Body of pancreas (tissue), 4 donors: ENCODE measurements around the gene PLEKHG4B.

Experiments
- POLR2A ChIP-seq, 3 donors: fragments of 450-650 bp; IDR thresholded peaks; one replicate each; pipeline ENCODE4 v1.6.1; 2016; ENCODE audit warnings: antibody characterized with exemption in 3 of 3, mild to moderate bottlenecking in 2 of 3
- TF ChIP-seq, protein P1 (sequence below), 7 experiments: fragments of 450-650 bp in 4 of 7; fragments of 200-600 bp in 3 of 7; sonication (generic) in 3 of 7; IDR thresholded peaks; one replicate each; pipeline ENCODE4 v1.5.1; 2016 to 2019; ENCODE audit warnings: antibody characterized with exemption in 7 of 7

- TF ChIP-seq, protein P1, sequence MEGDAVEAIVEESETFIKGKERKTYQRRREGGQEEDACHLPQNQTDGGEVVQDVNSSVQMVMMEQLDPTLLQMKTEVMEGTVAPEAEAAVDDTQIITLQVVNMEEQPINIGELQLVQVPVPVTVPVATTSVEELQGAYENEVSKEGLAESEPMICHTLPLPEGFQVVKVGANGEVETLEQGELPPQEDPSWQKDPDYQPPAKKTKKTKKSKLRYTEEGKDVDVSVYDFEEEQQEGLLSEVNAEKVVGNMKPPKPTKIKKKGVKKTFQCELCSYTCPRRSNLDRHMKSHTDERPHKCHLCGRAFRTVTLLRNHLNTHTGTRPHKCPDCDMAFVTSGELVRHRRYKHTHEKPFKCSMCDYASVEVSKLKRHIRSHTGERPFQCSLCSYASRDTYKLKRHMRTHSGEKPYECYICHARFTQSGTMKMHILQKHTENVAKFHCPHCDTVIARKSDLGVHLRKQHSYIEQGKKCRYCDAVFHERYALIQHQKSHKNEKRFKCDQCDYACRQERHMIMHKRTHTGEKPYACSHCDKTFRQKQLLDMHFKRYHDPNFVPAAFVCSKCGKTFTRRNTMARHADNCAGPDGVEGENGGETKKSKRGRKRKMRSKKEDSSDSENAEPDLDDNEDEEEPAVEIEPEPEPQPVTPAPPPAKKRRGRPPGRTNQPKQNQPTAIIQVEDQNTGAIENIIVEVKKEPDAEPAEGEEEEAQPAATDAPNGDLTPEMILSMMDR (IDR thresholded peaks at IDR 0.05), result no peak
- no peak for TF ChIP-seq POLR2A (IDR thresholded peaks at IDR 0.05)
Observed at GRCh38 chr5:79821-80220, 12.1 kb upstream of the PLEKHG4B start.
